ENCODE results near the gene CDK5R2.

Gene CDK5R2

DNA sequence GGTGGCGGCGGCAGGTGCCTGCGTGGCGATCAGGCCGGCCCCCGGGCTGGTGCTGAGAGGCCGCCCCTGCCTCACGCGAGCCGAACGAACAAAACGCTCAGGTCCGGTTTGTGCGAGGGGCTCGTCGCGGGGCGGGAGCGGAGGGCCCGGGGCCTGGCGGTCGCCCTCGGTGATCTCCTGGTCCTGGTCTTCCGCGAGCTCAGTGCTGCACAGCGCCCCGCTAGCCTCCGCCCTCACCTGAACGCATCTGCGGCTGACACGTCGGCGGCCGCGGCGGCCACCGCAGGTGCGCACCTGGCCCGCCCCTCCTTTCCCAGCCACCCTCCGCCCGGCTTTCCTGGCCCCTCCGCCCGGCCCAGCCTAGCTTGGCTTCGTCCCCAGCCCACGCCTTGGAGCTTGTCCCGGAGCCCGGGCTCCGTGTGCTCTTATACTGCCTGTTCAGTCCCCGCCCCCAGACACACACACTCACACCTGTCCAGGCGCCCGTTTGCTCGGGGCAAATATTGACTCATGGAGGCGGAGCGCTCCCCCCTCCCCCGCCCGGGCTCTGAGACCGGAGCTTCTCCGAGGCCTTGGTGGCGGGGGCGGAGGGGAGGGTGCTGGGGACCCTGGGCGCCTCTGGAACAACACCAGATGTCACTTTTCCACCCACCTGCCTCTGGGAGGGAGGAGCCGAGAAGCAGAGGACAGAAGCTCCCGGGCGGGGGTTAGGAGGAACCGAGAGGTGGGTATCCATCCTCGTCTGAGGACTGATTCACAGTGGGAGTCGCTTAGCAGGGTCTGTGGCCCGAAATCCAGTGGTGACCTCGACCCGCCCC is 42.3 kb downstream of the CDK5R2 start:
- no peak for DNase-seq (ENCODE audit: low read depth, low spot score)
- H3K27ac ChIP-seq: no peak overlapping the region

DNA sequence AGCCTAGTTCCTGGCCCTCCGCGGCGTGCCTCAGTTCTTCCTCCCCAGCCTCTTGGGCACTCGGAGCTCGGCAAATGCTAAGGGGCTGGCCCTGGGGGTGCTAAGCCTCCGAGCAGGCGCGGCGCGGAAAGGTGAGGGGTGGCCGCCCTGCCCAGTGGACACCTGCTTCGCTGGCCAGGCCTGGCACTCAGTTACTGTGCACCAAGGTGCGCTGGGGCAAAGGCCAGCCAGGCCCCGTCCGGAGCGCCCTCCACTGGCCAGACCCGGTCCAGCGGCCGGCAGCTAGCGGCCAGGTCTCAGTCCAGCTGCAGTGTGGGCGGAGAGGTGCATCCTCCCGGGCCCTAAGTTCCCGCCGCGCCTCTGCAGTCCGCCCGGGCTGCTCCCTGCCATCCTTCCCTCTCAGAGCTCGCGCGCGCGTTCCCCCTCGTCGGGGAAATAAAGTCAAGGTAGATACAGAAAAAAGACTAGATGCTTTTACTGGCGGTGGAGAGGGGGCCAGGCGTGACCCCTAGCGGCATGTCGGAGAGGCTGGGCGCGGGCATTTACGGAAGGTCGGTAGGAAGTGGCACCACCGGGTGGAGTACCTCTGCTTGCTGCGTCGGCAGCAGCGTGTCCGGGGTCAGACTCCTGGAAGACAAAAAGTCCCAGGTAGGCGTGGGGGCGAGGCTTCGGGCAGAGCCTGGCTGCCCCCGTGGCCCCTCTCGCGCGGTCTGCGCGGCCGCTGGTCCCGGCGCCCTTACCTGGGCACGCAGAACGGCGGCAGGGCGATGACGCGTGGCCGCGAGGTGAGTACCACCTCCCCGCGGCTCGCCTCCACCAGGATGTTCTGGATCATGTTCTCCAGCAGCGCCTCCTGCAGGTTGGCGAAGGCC is 43.2 kb downstream of the CDK5R2 start:
- H3K27ac ChIP-seq: no peak overlapping the region
- DNase-seq (ENCODE audit: low read depth, low spot score): no peak

DNA sequence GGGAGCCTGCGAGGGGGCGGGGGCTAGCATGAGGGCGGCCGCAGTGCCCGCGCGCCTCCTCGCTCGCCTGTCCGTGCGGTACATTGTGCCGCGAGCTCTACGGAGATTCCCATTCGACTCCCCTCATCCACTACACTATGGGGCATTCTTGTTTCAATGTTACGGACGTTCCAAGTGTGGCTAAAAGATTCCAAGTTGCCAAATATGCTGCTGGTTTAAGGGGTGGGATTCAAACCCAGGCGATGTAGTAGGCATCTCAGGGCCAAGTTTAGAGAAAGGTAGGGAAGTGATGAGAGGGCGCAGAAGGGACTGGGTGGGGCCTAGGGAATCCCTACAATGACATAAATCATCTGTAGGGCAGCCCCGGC is 43.8 kb downstream of the CDK5R2 start:
- H3K27ac ChIP-seq: no peak overlapping the region
- no peak for DNase-seq (ENCODE audit: low read depth, low spot score)

DNA sequence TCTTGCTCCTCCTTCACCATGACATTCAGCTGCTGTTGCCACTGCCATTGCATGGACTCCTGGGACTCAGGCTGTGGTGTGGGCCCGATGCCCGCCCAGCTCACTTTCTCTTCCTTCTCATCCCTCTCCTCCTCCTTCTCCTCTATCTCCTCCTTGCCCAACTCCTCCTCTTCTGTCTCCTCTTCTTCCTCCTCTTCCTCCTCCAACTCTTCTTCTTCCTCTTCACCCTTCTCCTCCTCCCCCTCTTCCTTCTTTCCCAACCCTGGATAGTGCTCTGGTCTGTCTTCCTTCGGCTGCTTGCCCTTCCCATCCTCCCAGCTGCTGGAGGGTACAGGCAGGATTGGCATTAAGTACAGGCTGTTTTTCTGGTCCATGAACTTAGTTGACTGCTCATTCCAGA is 44.5 kb downstream of the CDK5R2 start:
- no peak for DNase-seq (ENCODE audit: low read depth, low spot score)
- H3K27ac ChIP-seq: no peak overlapping the region

GRCh38 chr2:219009294-219009693 is 49.8 kb downstream of the CDK5R2 start:
- no peak for DNase-seq (ENCODE audit: low read depth, low spot score)
- no peak overlapping the region for H3K27ac ChIP-seq

DNA sequence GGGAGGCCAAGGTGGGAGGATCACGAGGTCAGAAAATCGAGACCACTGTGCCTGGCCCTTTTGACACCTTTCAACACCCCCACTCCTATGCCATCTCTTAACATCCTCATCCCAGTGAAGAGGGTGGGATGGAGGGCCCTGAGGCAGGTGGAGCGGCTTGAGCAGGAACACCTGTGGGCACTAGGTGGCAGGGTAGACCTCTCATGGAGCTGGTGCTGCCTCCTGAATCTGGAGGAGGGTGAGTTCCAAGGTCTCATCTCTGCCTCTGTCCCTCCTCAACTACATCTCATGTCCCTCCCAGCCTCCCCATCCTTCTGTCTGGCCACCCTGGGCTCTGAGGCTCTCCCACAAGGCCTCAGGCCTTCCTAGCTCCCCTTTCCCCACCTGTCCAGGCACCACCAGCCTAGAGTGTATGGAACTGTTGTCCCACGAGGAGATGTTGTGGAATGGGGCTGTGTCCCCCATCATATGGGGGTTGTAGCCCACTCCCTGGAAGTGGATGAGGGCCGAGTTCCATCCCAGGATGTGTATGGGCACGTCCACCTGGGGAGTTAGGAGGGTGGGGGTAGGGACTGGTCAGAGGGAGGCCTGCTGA is 50.8 kb downstream of the CDK5R2 start:
- H3K27ac ChIP-seq: no peak overlapping the region
- DNase-seq (ENCODE audit: low read depth, low spot score): no peak

- H3K27ac ChIP-seq: no peak overlapping the region
- DNase-seq (ENCODE audit: low read depth, low spot score): no peak
These were observed 51.4 kb downstream of the CDK5R2 start for GRCh38 chr2:219010873-219011272.

All from epithelial cell of prostate (primary cell).